Cardiac fibroblast (primary cell): Measurements from ENCODE around the gene HOXA9.

Experiments
- DNase-seq, 2 donors: peaks; one replicate each; pipeline versions ENCODE4 v3.0.0 to v3.0.0-alpha.2; 2010; ENCODE audit warnings: low read depth in 2 of 2
- H3K4me3 ChIP-seq, 2 donors: replicated peaks in 1 of 2; 1 replicate in 1 of 2; 2 replicates in 1 of 2; pipeline ENCODE4 v1.5.1; 2011; ENCODE audit warnings: low read depth in 2 of 2, low read length in 2 of 2, mild to moderate bottlenecking in 2 of 2, moderate library complexity in 1 of 2
- CTCF ChIP-seq: IDR thresholded peaks from one replicate; pipeline ENCODE4 v1.5.1; 2011; ENCODE audit warnings: low read depth, mild to moderate bottlenecking, low read length, inconsistent platforms

Gene HOXA9

GRCh38 chr7:27165996-27166530, 726 bp upstream of the HOXA9 start:
- DNase-seq: no peak
- TF ChIP-seq CTCF: no peak
- H3K4me3 ChIP-seq: no peak overlapping the region

GRCh38 chr7:27164367-27165088, 809 bp downstream of the HOXA9 start:
- TF ChIP-seq CTCF: no peak
- DNase-seq: no peak

GRCh38 chr7:27164045-27164366, 1.3 kb downstream of the HOXA9 start:
- H3K4me3 ChIP-seq: no peak overlapping the region
- no peak for DNase-seq
- TF ChIP-seq CTCF: no peak

More at GRCh38 chr7:27164367-27165088, 809 bp downstream of the HOXA9 start:
- H3K4me3 ChIP-seq: no peak overlapping the region

- no peak for TF ChIP-seq CTCF
- DNase-seq: no peak
- H3K4me3 ChIP-seq: no peak overlapping the region
Observed at GRCh38 chr7:27163288-27164044, 1.9 kb downstream of the HOXA9 start.

- H3K4me3 ChIP-seq: no peak overlapping the region
- DNase-seq: no peak
- no peak for TF ChIP-seq CTCF
Observed at GRCh38 chr7:27162561-27163287, 2.6 kb downstream of the HOXA9 start.

GRCh38 chr7:27161721-27162560, 3.4 kb downstream of the HOXA9 start:
- no peak for TF ChIP-seq CTCF
- no peak for DNase-seq
- no peak overlapping the region for H3K4me3 ChIP-seq
